Kidney tubule cell (primary cell): ENCODE data around the gene SYT10.
A peak's percentile ranks its signal among the peaks of the same experiment; 100 is the strongest.
"Not testable (repeated sequence)": the region's sequence is repeated elsewhere in the genome, so short reads cannot be mapped to it uniquely, and the experiment has no call there.

Experiments
- DNase-seq: peaks from one replicate; pipeline ENCODE4 v3.0.0-alpha.2; 2018; ENCODE audit warnings: low spot score

The SYT10 gene, protein sequence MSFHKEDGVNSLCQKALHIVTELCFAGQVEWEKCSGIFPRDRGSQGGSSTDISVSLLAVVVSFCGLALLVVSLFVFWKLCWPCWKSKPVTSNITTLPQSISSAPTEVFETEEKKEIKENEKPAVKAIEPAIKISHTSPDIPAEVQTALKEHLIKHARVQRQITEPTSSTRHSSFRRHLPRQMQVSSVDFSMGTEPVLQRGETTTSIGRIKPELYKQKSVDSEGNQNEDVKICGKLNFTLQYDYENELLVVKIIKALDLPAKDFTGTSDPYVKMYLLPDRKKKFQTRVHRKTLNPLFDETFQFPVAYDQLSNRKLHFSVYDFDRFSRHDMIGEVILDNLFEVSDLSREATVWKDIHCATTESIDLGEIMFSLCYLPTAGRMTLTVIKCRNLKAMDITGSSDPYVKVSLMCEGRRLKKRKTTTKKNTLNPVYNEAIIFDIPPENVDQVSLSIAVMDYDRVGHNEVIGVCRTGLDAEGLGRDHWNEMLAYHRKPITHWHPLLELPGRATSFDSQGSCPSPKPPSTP

DNA sequence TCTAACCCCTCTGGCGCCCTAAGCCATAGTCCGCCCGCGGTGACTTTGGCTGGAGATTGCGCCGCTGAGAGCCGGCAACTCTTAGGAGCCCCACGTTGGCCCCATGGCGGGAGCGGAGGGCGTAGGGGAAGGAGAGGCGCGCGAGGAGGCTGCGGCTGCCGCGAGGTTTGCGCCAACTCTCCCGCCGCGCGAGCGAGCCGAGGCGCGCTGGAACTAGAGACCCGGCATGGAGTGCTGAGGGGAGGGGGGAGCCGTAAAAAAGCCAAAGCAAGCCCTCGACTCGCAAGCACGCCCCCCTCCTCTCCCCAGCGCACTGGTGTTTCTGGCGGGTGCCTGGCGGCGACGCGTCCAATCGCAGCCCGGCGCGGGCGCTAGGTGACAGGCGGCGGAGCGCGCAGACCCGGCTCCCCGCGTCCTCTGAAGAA, at the start of gene SYT10:
SYT10 (minus strand) TSS at position 233 of the 425 bp plus-strand sequence. CDS start 297 bp downstream, outside the sequence.
- DNase-seq = peak; percentile 32

DNA sequence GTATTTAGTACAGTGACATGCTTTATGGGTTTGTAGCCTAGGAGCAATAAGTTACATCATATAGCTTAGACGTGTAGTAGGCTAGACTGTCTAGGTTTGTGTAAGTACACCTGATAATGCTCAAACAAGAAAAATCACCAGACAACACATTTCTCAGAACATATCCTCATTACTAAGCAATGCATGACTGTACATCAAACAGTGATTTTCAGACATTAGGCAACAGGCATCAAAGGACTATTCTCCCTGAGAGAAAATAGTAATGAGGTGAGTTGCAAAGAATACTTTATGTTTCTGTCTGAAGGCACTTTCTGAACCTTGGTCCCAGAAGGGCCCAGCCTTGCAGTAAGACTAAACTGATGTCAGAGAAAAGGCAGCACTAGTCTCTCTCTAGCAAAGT, 48.4 kb upstream of the SYT10 start:
- DNase-seq = peak; percentile 39

DNA sequence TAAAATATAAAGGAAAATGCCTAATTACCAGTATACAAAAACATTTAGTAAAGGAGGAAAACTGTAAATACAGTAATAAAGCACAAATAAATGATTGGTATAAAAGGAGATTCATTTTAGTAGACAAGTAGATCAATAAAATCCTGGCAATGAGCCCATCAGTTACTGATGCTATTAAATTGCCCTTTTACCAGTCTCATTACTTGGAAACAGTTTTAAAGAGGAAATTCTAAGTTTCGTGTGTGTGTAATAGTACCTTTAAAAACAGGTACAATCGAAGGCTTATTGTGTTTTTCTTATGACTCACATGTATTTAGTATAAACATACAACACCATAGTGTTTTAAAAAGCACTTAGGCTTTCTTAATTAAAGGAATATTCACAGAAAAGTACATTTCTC, 46.4 kb upstream of the SYT10 start:
- DNase-seq = no peak

DNA sequence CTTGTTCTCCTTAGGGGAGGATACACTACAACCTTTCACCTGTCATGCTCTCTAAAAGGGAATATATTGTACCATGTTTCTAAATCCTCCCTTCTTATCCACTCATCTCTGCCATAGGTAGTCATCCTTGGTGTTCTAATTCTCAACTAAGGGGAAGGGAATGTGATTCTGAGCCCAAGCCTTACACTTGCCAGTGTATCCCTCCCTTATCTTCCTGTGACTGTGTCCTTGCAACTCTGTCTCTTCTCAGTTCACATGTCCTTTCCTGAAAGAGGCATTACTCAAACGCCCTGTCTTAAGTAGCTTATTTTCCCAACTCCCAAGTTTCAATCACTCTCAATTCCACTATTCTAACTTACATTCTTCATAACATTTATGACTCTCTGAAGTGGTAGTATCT, 44.5 kb upstream of the SYT10 start:
- no peak for DNase-seq

DNA sequence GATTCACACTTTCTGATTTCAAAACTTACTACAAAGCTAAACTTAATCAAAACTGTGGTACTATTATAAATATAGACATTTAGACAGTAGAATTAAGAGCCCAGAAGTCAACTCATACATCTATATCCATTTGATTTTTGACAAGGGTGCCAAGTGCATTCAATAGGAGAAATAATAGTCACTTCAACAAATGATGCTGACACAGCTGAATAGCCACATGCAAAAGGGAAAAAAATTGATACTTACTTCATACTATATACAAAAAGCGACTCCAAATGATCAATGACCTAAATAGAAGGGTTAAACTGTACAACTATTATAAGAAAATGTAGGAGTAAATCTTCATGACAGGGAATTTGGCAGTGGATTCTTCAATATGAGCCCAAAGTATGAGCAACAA, 40.7 kb upstream of the SYT10 start:
- no peak for DNase-seq

DNA sequence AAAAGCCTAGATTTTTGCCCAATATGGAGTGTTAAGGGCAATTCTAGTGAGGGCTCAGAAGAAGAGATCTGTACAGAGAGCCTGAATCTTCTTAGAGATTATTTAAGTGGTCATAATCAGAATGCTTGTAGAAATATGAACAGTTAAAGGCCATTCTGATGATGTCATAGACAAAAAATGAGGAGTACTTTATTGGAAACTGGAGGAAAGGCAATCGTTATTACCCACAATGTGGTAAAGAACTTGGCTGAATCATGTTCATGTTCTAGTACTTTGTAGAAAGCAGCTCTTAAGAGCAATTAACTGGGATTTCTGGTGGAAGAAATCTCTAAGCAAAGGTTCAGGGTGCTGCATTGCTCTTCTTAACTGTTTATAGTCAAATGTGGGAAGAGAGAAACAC, 36.4 kb upstream of the SYT10 start:
- peak; percentile 4 for DNase-seq

DNA sequence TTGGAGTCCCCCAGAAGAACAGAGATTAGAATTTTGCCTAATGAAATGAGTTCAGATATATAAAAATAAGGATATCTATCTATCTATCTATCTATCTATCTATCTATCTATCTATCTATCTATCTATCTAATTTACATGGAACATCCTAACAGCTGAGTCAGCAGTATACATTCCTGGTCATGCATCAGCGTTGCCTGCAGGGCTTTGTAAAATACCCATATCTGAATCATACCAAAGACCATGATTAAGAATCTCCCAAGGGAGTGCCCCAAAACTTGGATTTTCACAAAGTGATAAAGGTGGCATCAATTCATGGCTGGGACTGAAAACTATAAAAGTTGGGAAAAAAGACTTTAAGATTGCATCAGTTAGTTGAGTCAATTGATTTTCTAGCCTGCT, 32.7 kb upstream of the SYT10 start:
- no peak for DNase-seq

DNA sequence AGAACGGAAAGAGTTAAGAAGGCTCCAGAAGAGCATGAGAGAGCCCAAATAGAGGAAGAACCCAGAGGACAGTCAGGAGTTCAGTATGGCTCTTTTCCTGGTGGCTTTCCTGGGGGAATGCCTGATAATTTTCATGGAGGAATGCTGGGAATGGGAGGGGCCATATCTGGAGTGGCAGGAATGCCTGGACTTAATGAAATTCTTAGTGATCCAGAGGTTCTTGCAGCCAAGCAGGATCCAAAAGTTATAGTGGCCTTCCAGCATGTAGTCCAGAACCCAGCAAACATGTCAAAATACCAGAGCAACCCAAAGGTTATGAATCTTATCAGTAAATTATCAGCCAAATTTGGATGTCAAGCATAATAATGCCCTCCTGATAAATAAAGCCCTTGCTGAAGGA, 15.5 kb upstream of the SYT10 start:
- no peak for DNase-seq

DNA sequence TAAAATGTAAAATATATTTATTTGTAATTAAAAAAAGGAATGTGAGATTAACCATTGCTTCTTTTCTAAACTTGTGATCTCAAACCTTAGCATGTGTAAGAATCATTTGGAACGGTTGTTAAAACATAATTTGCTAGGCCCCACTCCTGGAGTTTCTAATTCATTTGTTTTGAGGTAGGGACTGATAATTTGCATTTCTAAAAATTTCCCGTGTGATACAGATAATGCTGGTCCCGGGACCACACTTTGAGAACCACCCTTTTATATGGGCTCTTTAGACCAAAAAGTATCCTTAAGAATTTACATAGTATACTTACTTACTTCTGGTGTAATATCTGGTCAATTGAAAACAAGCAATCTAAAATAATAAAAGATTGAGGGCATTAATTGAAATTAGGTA, 10.9 kb upstream of the SYT10 start:
- DNase-seq = no peak

DNA sequence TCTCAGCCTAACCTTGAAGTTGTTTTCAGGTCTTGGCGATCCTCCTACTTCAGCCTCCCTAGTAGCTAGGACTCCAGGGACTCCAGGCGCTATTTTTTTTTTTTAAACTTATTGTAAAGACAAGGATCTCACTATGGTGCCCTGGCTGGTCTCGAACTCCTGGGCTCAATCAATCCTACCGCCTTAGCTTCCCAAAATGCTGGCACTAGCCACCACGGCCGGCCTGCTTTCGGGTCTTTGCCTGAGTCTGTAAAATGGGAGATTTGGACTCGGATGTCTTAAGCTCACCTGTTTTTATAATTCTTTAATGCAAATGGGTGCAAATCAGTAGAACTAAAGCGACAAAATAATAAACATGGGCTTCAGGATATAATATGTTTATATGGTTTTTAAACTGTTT, 858 bp upstream of the SYT10 start:
- no peak for DNase-seq

DNA sequence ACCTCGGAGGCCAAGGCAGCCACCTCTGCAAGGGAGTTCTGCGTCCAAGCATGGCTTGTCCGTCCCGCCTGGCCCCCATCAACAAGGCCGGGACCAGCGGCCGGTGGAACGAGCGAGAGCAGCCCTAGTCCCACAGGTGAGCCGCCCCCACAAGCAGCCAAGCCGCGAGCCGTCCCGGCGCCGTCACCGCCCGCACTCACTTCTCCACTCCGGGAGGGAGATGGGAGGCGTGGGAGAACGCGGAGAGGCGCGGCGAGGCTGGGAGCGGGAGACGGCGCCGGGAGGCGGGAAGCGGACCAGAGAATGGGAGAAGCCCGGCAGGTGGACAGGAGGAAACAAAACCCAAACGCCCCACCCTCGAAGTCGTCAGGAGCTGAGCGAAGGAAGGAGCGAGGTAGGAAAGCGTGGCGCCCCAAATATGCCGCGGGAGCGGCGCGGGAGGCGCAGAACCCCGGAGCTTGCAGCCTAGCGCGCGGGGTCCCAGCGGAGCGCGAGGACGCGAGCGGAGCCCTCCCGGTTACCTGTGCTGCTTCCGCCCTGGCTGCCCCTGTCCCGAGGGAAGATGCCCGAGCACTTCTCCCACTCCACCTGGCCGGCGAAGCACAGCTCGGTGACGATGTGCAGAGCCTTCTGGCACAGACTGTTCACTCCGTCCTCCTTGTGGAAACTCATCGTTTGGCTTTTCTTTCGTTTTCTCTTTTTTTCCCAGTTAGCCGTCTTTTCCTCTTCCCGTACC, 600 bp downstream of the SYT10 start:
- DNase-seq = peak; percentile 5

DNA sequence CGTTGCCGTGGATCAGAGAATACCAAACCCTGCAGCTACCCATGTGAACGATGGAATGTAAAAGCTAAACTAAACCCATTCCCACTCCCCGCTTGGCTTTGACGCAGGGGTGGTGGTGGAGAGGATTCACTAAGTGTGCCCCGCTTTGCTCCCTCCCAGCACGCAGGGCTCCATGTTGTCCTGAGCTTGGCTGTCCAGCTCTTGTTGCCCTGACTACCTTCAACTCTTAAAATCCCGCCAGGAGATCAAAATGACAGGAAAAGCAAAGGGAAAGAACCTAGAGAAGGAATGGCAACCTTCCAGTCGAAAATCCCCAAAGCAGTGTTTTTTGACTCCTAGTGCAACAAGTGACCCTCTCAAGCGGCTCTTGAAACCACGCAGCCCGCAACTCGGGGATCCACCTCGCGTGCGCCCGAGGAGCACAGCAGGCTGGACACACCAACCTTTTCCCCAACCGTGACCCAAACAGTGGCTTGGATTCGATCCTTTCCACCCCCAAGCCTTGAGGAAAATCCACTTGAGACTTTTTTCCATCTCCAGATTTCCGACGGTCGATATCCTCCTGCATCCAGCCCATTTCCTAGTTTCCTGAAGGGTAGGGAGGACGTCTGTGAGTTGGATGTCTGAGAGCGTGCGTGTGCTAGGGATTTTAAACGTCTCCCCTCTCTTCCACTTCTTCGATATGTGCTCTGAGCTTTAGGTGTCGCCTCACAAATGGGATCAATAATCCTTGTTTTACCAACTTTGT, 1.4 kb downstream of the SYT10 start:
- DNase-seq = no peak

DNA sequence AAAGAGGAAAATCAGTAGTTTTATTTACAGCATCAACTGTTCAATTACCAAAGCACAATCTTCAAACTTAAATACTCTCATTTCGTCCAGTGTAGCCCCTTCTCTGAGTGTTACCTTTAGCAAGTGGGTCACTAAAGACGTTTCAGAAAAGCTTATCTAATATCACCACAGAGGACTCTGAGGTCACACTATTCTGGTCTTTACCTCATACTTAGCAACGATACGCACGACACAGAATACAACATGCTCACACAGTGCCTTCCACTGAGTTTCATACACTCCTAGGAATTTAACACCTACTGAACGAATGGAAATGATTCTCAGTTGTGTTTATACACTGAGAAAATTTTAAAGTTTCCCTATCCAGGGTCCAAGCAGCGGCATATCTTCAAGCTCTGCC, 2.0 kb downstream of the SYT10 start:
- no peak for DNase-seq

DNA sequence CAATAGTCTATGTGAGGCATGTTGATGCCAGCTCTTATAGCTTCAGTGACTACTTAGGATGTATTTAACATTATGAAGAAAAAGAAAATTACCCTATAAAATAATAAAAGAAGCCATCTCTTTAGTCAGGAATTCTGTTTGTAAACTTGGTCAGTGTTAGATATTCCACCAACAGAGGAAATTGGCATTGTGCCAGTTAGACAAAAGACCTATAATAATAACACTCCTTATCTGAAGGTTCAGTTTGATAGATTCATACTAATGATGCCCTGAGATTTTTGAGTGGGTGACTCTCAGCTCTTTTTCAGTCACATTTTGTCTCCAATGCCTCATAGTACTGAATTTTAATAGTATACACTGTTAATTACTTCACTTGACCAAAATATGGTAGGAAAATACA, 6.6 kb downstream of the SYT10 start:
- DNase-seq = no peak

DNA sequence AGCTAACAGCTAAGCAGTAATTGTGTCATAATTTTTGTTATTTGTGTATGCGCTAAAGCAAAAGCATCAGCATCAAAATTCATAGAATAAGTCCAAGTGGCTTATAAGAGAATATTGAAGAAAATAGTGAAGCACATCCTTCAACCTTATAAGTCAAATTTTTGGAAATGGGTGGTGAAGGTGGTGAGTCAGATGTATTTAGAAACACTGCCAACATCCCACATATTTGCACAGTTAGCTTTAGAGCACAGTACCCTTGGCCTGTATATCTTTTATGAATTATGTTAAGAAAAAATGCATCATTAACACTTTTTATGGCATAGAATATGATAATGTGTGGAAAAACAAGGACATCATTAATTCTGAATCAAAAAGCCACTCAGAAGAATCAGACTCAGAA, 8.0 kb downstream of the SYT10 start:
- DNase-seq = no peak

DNA sequence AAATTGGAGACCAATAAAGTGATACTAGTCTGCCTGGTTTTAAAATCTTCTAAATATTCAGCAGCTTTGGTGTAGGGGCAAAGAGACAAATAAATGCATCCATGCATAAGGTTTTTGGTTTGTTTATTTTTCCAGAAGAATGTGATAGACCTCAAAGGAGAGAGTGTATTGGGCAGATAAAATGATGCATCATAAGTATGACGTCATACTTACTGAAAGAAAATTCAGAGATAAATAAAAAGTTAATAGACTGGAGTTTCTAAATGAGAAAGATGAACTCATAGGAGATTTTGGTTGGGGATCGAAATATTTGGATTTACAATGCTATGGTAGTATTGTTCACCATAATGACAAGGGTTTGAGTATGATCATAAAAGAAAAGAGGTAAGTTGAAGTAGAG, 10.2 kb downstream of the SYT10 start:
- no peak for DNase-seq

DNA sequence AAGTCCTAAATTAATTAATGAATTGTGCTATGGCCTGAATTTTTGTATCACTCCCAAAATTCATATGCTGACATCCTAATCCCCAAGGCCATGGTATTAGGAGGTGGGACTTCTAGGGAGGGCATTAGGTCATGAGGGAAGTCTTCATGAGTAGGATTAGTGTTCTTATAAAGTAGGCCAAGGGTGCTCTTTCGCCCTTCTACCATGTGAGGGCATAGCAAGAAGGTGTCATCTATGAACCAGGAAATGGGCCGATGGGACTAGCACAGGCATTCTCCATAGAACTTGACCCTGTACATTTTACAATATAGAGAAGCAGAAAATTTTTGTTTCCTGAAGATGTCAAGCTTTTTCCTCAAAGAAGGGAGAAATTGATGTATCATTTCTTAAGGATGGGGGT, 12.5 kb downstream of the SYT10 start:
- peak; percentile 40 for DNase-seq

DNA sequence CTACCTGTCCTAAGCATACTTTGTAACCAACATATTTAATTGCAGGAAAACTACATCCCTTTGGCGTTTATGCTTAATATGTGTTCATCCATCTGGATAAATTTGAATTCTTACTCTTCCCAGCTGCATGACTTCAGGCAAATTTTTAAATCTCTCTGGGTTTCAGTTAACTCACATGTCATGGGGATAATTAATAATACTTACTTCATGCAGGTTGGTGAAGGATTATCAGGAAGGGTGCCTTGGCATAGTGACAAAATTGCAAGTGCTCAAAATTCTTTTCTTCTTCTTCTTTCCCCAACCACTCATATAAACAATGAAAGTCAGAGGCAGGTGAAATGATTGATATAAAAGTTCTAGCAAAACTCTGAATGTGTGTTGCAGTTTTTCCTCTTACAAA, 15.9 kb downstream of the SYT10 start:
- no peak for DNase-seq

DNA sequence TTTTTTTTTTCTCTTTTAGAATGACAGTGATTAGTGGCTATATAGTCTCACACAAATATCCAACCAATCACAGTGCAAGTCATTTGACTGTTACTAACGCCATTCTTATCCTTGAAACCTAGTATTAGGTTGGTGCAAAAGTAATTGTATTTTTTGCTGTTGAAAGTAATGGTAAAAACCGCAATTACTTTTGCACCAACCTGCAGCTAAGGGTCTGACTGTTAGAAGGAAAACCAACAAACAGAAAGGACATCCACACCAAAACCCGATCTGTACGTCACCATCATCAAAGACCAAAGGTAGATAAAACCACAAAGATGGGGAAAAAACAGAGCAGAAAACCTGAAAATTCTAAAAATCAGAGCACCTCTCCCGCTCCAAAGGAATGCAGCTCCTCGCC, 27.2 kb downstream of the SYT10 start:
- not testable (repeated sequence) for DNase-seq

DNA sequence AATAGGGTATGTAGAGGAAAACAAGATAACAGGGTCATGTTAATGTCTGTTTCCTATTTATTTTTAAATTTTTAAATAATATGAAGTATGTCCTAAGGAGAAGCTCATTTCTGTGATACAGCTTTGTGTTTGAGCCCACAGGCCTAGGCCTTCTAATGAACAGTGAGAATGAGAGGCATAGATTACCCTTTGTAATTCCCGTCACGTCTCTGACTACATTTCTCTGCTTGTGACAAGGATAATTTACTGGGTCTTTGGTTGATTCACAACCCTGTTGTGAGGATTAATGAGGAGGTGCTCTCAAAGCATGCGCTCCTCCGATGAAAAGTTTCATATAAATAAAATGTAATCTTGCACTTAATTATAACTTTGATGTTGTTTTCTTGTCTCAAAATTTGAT, 56.1 kb downstream of the SYT10 start:
- DNase-seq = no peak

DNA sequence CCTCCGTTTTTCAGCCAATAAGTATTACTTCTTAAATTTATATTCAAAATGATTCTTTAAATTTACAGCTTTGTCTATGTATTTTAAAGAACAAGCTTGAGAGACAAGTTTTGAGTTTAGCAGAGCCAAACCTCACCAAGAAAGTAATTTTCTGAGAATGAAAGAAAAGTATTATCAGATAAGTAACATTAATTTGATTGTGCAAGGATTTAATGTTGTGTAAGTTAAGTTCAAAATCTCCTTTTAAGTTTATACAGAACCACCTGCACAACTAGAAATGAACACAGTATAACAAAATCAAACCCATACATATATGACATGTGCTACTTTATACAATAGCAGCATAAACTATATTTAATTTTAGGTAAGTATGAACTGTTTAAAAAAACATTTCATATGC, 63.5 kb downstream of the SYT10 start:
- DNase-seq = no peak

DNA sequence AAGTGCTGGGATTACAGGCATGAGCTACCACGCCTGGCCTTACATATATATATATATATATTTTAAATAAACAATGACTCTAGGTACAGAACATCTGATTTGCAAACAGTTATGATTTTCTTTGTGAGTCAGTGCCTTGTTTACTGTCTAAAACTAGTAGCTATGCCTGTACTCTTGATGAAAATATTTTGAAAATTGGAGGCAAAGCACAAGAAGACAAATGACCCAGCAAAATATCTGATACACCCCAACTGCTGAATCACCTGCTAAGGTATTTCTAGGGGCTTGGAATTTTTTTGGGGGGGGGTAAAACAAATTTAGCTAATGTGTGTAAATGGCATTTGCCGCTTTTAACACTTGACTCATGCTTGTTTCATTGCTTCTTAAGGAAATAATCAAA, 69.3 kb downstream of the SYT10 start:
- DNase-seq = no peak

DNA sequence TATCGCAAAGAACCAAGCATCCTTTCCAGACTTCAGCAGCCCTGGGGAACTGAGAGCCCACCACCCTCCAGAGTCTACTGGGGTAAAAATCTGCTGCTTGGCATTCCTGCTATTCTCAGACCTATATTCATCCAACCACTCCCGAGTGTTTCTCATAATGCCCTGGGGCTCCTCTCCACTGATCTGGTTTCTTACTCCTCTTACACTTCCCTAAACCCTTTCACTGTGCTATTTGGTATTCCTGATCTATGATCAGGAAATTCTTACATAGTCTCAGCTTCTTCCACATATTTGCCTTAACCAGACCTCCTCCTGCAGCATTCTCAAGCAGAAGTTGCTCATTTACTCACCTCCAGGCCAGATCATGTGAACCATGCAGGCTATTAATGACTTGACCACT, 82.4 kb downstream of the SYT10 start:
- peak; percentile 10 for DNase-seq
